ENCODE data around the gene SLC25A26.

DNA sequence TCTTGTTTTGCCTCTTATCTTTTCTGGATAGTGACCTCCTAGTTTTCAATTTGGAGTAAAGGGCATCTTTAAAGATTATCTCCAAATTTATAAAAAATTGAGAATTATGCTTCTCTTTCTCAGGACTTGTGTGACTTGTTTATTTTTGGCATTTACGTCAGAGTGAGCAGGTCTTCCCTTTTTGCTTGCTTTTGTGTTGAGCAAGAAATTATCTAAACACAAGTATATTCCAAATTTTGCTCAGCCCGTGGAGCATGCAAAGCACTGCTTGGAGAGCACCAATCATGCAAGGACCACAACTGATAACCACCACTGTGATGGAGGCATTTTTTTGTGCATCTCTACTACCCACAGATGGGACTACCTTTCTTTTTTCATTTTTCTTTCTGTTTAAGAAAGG is 7.1 kb downstream of the SLC25A26 start:
- TF ChIP-seq CTCF (IDR thresholded peaks at IDR 0.05) = no peak
- TF ChIP-seq POLR2A (IDR thresholded peaks at IDR 0.05) = no peak
- TF ChIP-seq POLR2AphosphoS5 (IDR thresholded peaks at IDR 0.05) = no peak
